ENCODE measurements around the gene NKAIN2.
"Not testable (repeated sequence)": the region's sequence is repeated elsewhere in the genome, so short reads cannot be mapped to it uniquely, and the experiment has no call there.

NKAIN2 gene

GRCh38 chr6:123972600-123973294 is 169.1 kb downstream of the NKAIN2 start:
- no peak overlapping the region for H3K27ac ChIP-seq
- TF ChIP-seq CTCF (IDR thresholded peaks at IDR 0.05) (no peak), ZFX (IDR thresholded peaks at IDR 0.05; ENCODE audit: borderline replicate concordance) (no peak)

- H3K27ac ChIP-seq: no peak overlapping the region
- no peak for TF ChIP-seq CTCF (IDR thresholded peaks at IDR 0.05)
- TF ChIP-seq ZFX (IDR thresholded peaks at IDR 0.05; ENCODE audit: borderline replicate concordance): no peak
These were observed 176.6 kb downstream of the NKAIN2 start for GRCh38 chr6:123980311-123980710.

GRCh38 chr6:123986938-123987337 is 183.3 kb downstream of the NKAIN2 start:
- TF ChIP-seq CTCF (IDR thresholded peaks at IDR 0.05) (no peak), ZFX (IDR thresholded peaks at IDR 0.05; ENCODE audit: borderline replicate concordance) (no peak)

GRCh38 chr6:123989918-123990317 is 186.3 kb downstream of the NKAIN2 start:
- not testable (repeated sequence) for H3K27ac ChIP-seq

More at GRCh38 chr6:123986938-123987337, 183.3 kb downstream of the NKAIN2 start:
- no peak overlapping the region for H3K27ac ChIP-seq

GRCh38 chr6:123990376-123990775 is 186.7 kb downstream of the NKAIN2 start:
- no peak overlapping the region for H3K27ac ChIP-seq
- no peak for TF ChIP-seq ZFX (IDR thresholded peaks at IDR 0.05; ENCODE audit: borderline replicate concordance)
- TF ChIP-seq CTCF (IDR thresholded peaks at IDR 0.05): no peak

GRCh38 chr6:123994168-123994567 is 190.5 kb downstream of the NKAIN2 start:
- TF ChIP-seq ZFX (IDR thresholded peaks at IDR 0.05; ENCODE audit: borderline replicate concordance) (no peak), CTCF (IDR thresholded peaks at IDR 0.05) (no peak)
- no peak overlapping the region for H3K27ac ChIP-seq

GRCh38 chr6:123994891-123995635 is 191.4 kb downstream of the NKAIN2 start:
- H3K27ac ChIP-seq: no peak overlapping the region
- TF ChIP-seq CTCF (IDR thresholded peaks at IDR 0.05) (no peak), ZFX (IDR thresholded peaks at IDR 0.05; ENCODE audit: borderline replicate concordance) (no peak)

Data from 22Rv1 (cell line).